Measurements from ENCODE around the gene CDH22.

Gene CDH22

DNA sequence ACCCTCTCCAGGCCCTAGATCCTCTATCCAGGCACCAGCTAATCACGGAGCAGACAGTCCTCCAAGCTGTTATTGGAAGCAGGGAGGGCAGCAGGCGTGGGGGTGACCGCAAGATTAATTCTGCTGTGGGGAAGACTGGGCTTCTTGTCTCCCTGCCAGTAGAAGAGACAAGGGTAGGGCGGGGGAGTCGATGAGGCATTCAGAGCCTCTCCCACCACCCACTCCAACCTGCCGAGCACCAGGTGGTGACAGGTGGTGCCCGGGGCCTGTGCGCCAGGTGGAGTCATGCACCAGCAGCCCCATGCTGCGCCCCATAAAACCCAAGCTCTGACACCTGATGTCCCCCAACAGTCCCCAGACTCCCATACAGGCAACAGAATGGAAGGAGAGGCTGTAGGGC is 89.6 kb downstream of the CDH22 start:
- Histone ChIP-seq H3K27ac (ENCODE audit: low read depth, low read length) (no peak overlapping the region), H3K4me3 (ENCODE audit: low read length) (no peak overlapping the region), H3K9me3 (ENCODE audit: insufficient read depth, low read depth, low read length) (no peaks in the 10 kb centered on the region), H3K4me1 (ENCODE audit: insufficient read depth, low read length) (peaks cover 39% of the 10 kb centered on the region), H3K9ac (ENCODE audit: low read depth, low read length) (no peak overlapping the region), H3K27me3 (ENCODE audit: insufficient read depth, low read length) (no peaks in the 10 kb centered on the region), H3K36me3 (ENCODE audit: insufficient read depth, low read length) (no peaks in the 10 kb centered on the region)
- WGBS = 77% methylated on average over 8 of the region's 9 CpGs

GRCh38 chr20:46217583-46217982 is 90.7 kb downstream of the CDH22 start:
- Histone ChIP-seq H3K4me3 (ENCODE audit: low read length) (no peak overlapping the region), H3K27me3 (ENCODE audit: insufficient read depth, low read length) (no peaks in the 10 kb centered on the region), H3K27ac (ENCODE audit: low read depth, low read length) (no peak overlapping the region), H3K9me3 (ENCODE audit: insufficient read depth, low read depth, low read length) (no peaks in the 10 kb centered on the region), H3K4me1 (ENCODE audit: insufficient read depth, low read length) (peaks cover 30% of the 10 kb centered on the region), H3K9ac (ENCODE audit: low read depth, low read length) (no peak overlapping the region), H3K36me3 (ENCODE audit: insufficient read depth, low read length) (no peaks in the 10 kb centered on the region)

GRCh38 chr20:46216770-46217464 is 91.4 kb downstream of the CDH22 start:
- WGBS = 93% methylated on average over 22 of the region's 22 CpGs
- H3K4me1 ChIP-seq (ENCODE audit: insufficient read depth, low read length) = peaks cover 24% of the 10 kb centered on the region
- H3K9me3 ChIP-seq (ENCODE audit: insufficient read depth, low read depth, low read length) = no peaks in the 10 kb centered on the region
- no peak overlapping the region for H3K9ac ChIP-seq (ENCODE audit: low read depth, low read length)
- H3K36me3 ChIP-seq (ENCODE audit: insufficient read depth, low read length) = no peaks in the 10 kb centered on the region
- H3K4me3 ChIP-seq (ENCODE audit: low read length) = no peak overlapping the region
- no peak overlapping the region for H3K27ac ChIP-seq (ENCODE audit: low read depth, low read length)
- H3K27me3 ChIP-seq (ENCODE audit: insufficient read depth, low read length) = no peaks in the 10 kb centered on the region

- Histone ChIP-seq H3K9ac (ENCODE audit: low read depth, low read length) (no peak overlapping the region), H3K4me1 (ENCODE audit: insufficient read depth, low read length) (peaks cover 16% of the 10 kb centered on the region), H3K4me3 (ENCODE audit: low read length) (peak overlapping the region; percentile 15; the same call in 1 of the 2 replicates), H3K27ac (ENCODE audit: low read depth, low read length) (peak overlapping the region; percentile 47), H3K9me3 (ENCODE audit: insufficient read depth, low read depth, low read length) (no peaks in the 10 kb centered on the region), H3K27me3 (ENCODE audit: insufficient read depth, low read length) (no peaks in the 10 kb centered on the region), H3K36me3 (ENCODE audit: insufficient read depth, low read length) (no peaks in the 10 kb centered on the region)
- WGBS = 25% methylated on average over 17 of the region's 17 CpGs
Measured at GRCh38 chr20:46215913-46216707, 92.2 kb downstream of the CDH22 start.

GRCh38 chr20:46214824-46215488 is 93.3 kb downstream of the CDH22 start:
- Histone ChIP-seq H3K9ac (ENCODE audit: low read depth, low read length) (no peak overlapping the region), H3K9me3 (ENCODE audit: insufficient read depth, low read depth, low read length) (no peaks in the 10 kb centered on the region), H3K27ac (ENCODE audit: low read depth, low read length) (no peak overlapping the region), H3K36me3 (ENCODE audit: insufficient read depth, low read length) (no peaks in the 10 kb centered on the region), H3K27me3 (ENCODE audit: insufficient read depth, low read length) (no peaks in the 10 kb centered on the region), H3K4me1 (ENCODE audit: insufficient read depth, low read length) (peaks cover 8% of the 10 kb centered on the region), H3K4me3 (ENCODE audit: low read length) (no peak overlapping the region)
- 77% methylated on average over 2 of the region's 4 CpGs for WGBS

- no peaks in the 10 kb centered on the region for H3K36me3 ChIP-seq (ENCODE audit: insufficient read depth, low read length)
- peaks cover 8% of the 10 kb centered on the region for H3K4me1 ChIP-seq (ENCODE audit: insufficient read depth, low read length)
- H3K27ac ChIP-seq (ENCODE audit: low read depth, low read length) = no peak overlapping the region
- no peaks in the 10 kb centered on the region for H3K27me3 ChIP-seq (ENCODE audit: insufficient read depth, low read length)
- no peak overlapping the region for H3K4me3 ChIP-seq (ENCODE audit: low read length)
- 82% methylated on average over 8 of the region's 8 CpGs for WGBS
- H3K9me3 ChIP-seq (ENCODE audit: insufficient read depth, low read depth, low read length) = no peaks in the 10 kb centered on the region
- no peak overlapping the region for H3K9ac ChIP-seq (ENCODE audit: low read depth, low read length)
Measured at GRCh38 chr20:46213946-46214823, 94.1 kb downstream of the CDH22 start.

- H3K27ac ChIP-seq (ENCODE audit: low read depth, low read length) = no peak overlapping the region
- H3K4me1 ChIP-seq (ENCODE audit: insufficient read depth, low read length) = peaks cover 8% of the 10 kb centered on the region
- no peaks in the 10 kb centered on the region for H3K27me3 ChIP-seq (ENCODE audit: insufficient read depth, low read length)
- WGBS = 84% methylated on average over 11 of the region's 11 CpGs
- H3K4me3 ChIP-seq (ENCODE audit: low read length) = no peak overlapping the region
- no peaks in the 10 kb centered on the region for H3K36me3 ChIP-seq (ENCODE audit: insufficient read depth, low read length)
- H3K9ac ChIP-seq (ENCODE audit: low read depth, low read length) = no peak overlapping the region
- H3K9me3 ChIP-seq (ENCODE audit: insufficient read depth, low read depth, low read length) = no peaks in the 10 kb centered on the region
Measured at GRCh38 chr20:46212876-46213275, 95.4 kb downstream of the CDH22 start.

DNA sequence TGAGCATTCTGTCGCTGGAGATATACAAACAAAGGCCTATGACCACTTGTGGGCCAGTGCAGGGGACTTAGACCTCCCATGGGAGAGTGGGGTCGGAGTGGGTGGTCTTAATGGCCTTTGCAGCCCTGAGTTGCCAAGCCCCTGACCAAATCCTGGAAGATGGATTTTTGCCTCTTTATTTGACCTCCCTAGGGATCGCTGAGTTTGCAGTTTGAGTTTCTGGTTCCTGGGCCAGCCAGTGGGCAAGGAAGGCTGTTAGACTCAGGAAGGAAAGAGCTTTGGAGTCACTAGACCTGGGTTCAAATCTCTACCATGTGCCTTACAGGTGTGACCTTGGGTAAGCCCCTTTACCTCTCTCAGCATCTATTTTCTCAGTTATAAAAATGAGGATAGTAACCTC is 96.0 kb downstream of the CDH22 start:
- WGBS = 81% methylated on average over 3 of the region's 3 CpGs
- no peak overlapping the region for H3K4me3 ChIP-seq (ENCODE audit: low read length)
- no peaks in the 10 kb centered on the region for H3K36me3 ChIP-seq (ENCODE audit: insufficient read depth, low read length)
- H3K27ac ChIP-seq (ENCODE audit: low read depth, low read length) = no peak overlapping the region
- no peaks in the 10 kb centered on the region for H3K27me3 ChIP-seq (ENCODE audit: insufficient read depth, low read length)
- no peaks in the 10 kb centered on the region for H3K9me3 ChIP-seq (ENCODE audit: insufficient read depth, low read depth, low read length)
- H3K9ac ChIP-seq (ENCODE audit: low read depth, low read length) = no peak overlapping the region
- peaks cover 8% of the 10 kb centered on the region for H3K4me1 ChIP-seq (ENCODE audit: insufficient read depth, low read length)

DNA sequence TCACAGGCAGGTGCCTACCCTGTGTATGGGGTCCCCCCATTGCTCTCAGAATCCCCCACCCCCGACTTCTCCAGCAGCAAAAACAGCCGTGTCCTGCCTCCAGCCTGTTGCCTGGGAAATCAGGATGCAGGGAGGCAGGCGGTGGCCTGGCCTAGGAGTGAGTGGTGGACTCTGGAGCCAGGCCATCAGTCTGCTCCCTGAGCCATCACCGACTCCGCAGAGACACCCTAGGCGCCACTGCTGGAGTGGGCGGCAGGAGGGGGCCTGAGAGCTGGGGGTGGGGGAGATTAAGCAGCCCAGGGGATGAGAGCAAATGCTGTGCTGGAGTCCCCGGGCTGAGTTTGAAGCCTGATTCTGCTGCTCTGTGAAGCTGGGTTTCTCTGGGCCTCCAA is 97.0 kb downstream of the CDH22 start:
- H3K9me3 ChIP-seq (ENCODE audit: insufficient read depth, low read depth, low read length) = no peaks in the 10 kb centered on the region
- no peak overlapping the region for H3K27ac ChIP-seq (ENCODE audit: low read depth, low read length)
- H3K4me1 ChIP-seq (ENCODE audit: insufficient read depth, low read length) = peaks cover 3% of the 10 kb centered on the region
- H3K36me3 ChIP-seq (ENCODE audit: insufficient read depth, low read length) = no peaks in the 10 kb centered on the region
- no peaks in the 10 kb centered on the region for H3K27me3 ChIP-seq (ENCODE audit: insufficient read depth, low read length)
- WGBS = 84% methylated on average over 8 of the region's 8 CpGs
- no peak overlapping the region for H3K4me3 ChIP-seq (ENCODE audit: low read length)
- no peak overlapping the region for H3K9ac ChIP-seq (ENCODE audit: low read depth, low read length)

DNA sequence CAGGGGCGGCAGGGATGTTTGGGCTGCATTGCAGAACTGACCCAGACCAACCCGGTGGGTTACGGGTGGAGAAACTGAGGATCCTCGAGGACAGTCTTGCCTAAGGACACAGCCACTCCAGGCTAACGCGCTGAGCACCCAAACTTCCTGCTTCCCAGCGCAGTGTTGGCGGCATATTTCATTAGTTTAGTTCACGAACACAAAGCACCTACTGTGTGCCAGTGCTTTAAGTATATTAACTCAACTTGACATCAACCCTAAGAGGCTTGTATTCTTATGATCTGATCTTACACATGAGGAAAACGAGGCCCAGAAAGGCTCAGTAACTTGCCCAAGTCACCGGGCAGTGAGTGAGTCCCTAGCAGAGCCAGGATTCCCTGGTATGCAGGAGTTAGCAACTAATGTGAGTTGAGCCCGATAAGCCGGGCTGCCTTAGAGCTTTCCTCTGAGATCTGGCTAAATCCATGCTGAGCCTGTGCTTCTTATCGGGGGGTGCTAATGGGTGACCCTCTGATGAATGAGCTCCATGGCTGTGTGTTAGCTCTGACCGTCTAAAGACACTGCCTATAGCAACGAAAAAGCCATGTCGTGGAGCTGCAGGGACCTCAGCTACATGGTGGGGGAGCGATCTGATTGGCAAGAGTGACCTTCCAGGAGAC is 97.5 kb downstream of the CDH22 start:
- Histone ChIP-seq H3K9ac (ENCODE audit: low read depth, low read length) (no peak overlapping the region), H3K27me3 (ENCODE audit: insufficient read depth, low read length) (no peaks in the 10 kb centered on the region), H3K4me1 (ENCODE audit: insufficient read depth, low read length) (peaks cover 3% of the 10 kb centered on the region; the same call in 1 of the 2 replicates), H3K4me3 (ENCODE audit: low read length) (no peak overlapping the region), H3K9me3 (ENCODE audit: insufficient read depth, low read depth, low read length) (no peaks in the 10 kb centered on the region), H3K27ac (ENCODE audit: low read depth, low read length) (no peak overlapping the region), H3K36me3 (ENCODE audit: insufficient read depth, low read length) (no peaks in the 10 kb centered on the region)
- 85% methylated on average over 18 of the region's 18 CpGs for WGBS

Data from HUES64 (cell line).